ENCODE results near the gene NAV3.
"Not testable (repeated sequence)": the region's sequence is repeated elsewhere in the genome, so short reads cannot be mapped to it uniquely, and the experiment has no call there.

Gene NAV3

GRCh38 chr12:78248321-78248720 lies 417.6 kb downstream of the NAV3 start:
- no peak for DNase-seq (ENCODE audit: low read depth in 3 of 3)

- DNase-seq (ENCODE audit: low read depth in 3 of 3): no peak
These were observed 418.9 kb downstream of the NAV3 start for GRCh38 chr12:78249578-78249977.

GRCh38 chr12:78257662-78258061 lies 427.0 kb downstream of the NAV3 start:
- not testable (repeated sequence) for DNase-seq (ENCODE audit: low read depth in 3 of 3)

GRCh38 chr12:78260976-78261375 lies 430.3 kb downstream of the NAV3 start:
- no peak for DNase-seq (ENCODE audit: low read depth in 3 of 3)

GRCh38 chr12:78261901-78262300 lies 431.2 kb downstream of the NAV3 start:
- DNase-seq (ENCODE audit: low read depth in 3 of 3): no peak

Measured in stimulated activated CD4-positive, alpha-beta T cell treated with anti-CD3 and anti-CD28 coated beads, TNF-alpha, amount 100 ng/mL, for 48 hours (primary cell).